Measurements from ENCODE around the gene TRAPPC14. TPM values are rescaled to one million over a fixed set of nuclear protein-coding genes. Genes with fewer than 3 reads are reported as not detected.

Gene TRAPPC14
- total and polyA plus RNA-seq, 9 of the 15 experiments (the other 6 are each of a cell fraction or from before 2014, with no cell fraction given), result 0.42 to 45.9 (median 18.2) TPM

DNA sequence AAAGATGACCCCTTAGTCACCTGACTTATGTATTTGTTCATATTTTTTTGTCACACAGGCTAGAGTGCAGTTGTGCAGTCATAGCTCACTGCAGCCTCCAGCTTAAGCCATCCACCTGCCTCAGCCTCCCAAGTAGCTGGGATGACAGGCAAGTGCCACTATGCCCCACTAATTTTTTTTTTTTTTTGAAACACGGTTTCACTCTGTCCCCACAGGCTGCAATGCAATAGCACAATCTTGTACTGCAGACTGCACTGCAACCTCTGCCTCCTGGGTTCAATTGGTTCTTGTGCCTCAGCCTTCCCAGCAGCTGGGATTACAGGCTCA is 29.9 kb downstream of the TRAPPC14 start (continued):
- no peak for TF ChIP-seq ZFP1 (CRISPR knock-in tag; IDR thresholded peaks at IDR 0.05)
- TF ChIP-seq BRCA1 (IDR thresholded peaks at IDR 0.05), result no peak
- no peak for TF ChIP-seq BRCA1 (CRISPR knock-in tag; IDR thresholded peaks at IDR 0.05)

DNA sequence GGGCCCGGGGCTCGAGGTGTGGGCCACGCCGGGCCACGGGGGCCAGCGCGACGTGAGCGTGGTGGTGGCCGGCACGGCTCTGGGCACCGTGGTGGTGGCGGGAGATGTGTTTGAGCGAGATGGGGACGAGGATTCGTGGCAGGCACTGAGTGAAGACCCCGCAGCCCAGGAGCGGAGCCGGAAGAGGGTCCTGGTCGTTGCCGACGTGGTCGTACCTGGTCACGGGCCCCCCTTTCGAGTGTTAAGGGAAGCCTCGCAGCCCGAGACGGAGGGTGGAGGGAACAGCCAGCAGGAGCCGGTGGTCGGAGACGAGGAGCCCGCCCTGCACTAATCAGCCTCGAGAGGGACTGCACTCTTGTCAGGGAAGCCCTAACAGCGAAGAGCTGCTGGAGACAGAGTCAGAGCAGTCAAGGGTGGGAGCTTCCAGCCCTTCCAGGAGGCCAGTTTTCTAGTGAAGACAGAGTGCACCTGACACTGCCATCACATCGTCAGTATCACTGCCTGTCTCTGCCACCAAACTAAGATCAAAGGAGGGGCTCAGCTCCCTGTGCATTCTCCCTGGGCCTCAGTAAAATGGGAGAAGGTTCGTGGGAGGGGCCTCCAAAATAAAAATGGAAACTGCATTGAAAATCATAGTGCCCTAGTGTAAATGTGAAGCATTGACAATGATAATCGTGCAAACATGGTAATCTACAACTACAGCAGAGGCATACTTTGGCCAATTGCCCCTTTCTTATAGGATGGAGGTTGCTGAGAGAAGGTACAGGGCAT is 30.5 kb downstream of the TRAPPC14 start:
- 46% methylated on average over 32 of the region's 37 CpGs for WGBS (ENCODE audit: insufficient coverage, low coverage, missing lambda C conversion rate)
- peaks cover 22% of the 10 kb centered on the region for H3K79me2 ChIP-seq (ENCODE audit: control insufficient read depth, insufficient read depth, low read length)
- no peak for FAIRE-seq
- H4K20me1 ChIP-seq (replicated peaks; ENCODE audit: control insufficient read depth, insufficient read depth, low read length), result no peaks in the 10 kb centered on the region
- intact Hi-C loops (cut with micrococcal nuclease) (loop anchor here (1.0 to 5.0 kb wide), 4 partner anchors 27 to 151 kb away; partner anchors contain the start of genes AP4M1, AZGP1, MCM7 and ZSCAN21), in situ Hi-C loops (cut with MboI) (loop anchor here (5.0 kb wide), 2 partner anchors 136 to 211 kb away; partner anchors contain the start of gene TRIM4)
- H3K9me3 ChIP-seq (replicated peaks; ENCODE audit: control insufficient read depth, insufficient read depth, low read depth, low read length), result no peaks in the 10 kb centered on the region
- ChIA-PET CTCF (ENCODE audit: low intra/inter-chr PET ratio) (interaction anchor here (0.5 to 0.9 kb wide), 3 partner anchors 199 to 216 kb away, joined by 3 read pairs; no protein-coding TSS in a partner anchor), POLR2A (interaction anchor here (0.6 to 1.9 kb wide), 8 partner anchors 10 to 584 kb away, joined by 3 to 7 read pairs (median 3); partner anchors contain the start of gene LAMTOR4)
- no peak for ATAC-seq
- BruUV-seq (replicated peaks), result no TSS peak
- H3K36me3 ChIP-seq (ENCODE audit: control insufficient read depth, insufficient read depth, low read length), result no peaks in the 10 kb centered on the region
- H2AFZ ChIP-seq (ENCODE audit: low read depth, low read length), result peak overlapping the region; percentile 97
- H3K27me3 ChIP-seq (ENCODE audit: control insufficient read depth in 2 of 2, insufficient read depth in 2 of 2, low read length in 2 of 2), result no peaks in the 10 kb centered on the region; a peak in 1 of 5 replicates
- peak overlapping the region; percentile 97; the same call in 2 of the 3 replicates for H3K27ac ChIP-seq (ENCODE audit: extremely low read depth, low read depth, low read length)
- H3K4me1 ChIP-seq (replicated peaks in 1 of 2; ENCODE audit: control insufficient read depth in 2 of 2, insufficient read depth in 2 of 2, low read length in 2 of 2), result peaks cover 28 to 51% of the 10 kb centered on the region in 2 experiments
- H3K4me3 ChIP-seq, result peak overlapping the region; percentile 74
- no peaks in the 10 kb centered on the region for H3K9me1 ChIP-seq (ENCODE audit: control insufficient read depth, insufficient read depth, low read length)
- peak overlapping the region; percentile 94 for H3K4me2 ChIP-seq (ENCODE audit: insufficient read depth, low read length)
- H3K9ac ChIP-seq (ENCODE audit: insufficient read depth in 1 of 2, low read depth in 2 of 2, low read length in 2 of 2), result peak overlapping the region; percentile 92 to 100; a peak in 3 of 4 replicates
- peak in 1 of 4 experiments; percentile 15 for DNase-seq (ENCODE audit: extremely low read depth in 1 of 4, low spot score in 3 of 4)
- TF ChIP-seq, protein P1, sequence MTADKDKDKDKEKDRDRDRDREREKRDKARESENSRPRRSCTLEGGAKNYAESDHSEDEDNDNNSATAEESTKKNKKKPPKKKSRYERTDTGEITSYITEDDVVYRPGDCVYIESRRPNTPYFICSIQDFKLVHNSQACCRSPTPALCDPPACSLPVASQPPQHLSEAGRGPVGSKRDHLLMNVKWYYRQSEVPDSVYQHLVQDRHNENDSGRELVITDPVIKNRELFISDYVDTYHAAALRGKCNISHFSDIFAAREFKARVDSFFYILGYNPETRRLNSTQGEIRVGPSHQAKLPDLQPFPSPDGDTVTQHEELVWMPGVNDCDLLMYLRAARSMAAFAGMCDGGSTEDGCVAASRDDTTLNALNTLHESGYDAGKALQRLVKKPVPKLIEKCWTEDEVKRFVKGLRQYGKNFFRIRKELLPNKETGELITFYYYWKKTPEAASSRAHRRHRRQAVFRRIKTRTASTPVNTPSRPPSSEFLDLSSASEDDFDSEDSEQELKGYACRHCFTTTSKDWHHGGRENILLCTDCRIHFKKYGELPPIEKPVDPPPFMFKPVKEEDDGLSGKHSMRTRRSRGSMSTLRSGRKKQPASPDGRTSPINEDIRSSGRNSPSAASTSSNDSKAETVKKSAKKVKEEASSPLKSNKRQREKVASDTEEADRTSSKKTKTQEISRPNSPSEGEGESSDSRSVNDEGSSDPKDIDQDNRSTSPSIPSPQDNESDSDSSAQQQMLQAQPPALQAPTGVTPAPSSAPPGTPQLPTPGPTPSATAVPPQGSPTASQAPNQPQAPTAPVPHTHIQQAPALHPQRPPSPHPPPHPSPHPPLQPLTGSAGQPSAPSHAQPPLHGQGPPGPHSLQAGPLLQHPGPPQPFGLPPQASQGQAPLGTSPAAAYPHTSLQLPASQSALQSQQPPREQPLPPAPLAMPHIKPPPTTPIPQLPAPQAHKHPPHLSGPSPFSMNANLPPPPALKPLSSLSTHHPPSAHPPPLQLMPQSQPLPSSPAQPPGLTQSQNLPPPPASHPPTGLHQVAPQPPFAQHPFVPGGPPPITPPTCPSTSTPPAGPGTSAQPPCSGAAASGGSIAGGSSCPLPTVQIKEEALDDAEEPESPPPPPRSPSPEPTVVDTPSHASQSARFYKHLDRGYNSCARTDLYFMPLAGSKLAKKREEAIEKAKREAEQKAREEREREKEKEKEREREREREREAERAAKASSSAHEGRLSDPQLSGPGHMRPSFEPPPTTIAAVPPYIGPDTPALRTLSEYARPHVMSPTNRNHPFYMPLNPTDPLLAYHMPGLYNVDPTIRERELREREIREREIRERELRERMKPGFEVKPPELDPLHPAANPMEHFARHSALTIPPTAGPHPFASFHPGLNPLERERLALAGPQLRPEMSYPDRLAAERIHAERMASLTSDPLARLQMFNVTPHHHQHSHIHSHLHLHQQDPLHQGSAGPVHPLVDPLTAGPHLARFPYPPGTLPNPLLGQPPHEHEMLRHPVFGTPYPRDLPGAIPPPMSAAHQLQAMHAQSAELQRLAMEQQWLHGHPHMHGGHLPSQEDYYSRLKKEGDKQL (CRISPR knock-in tag; IDR thresholded peaks at IDR 0.05; ENCODE audit: borderline replicate concordance), result 0 out of 2 replicates have a peak, but pooled peaks have one; percentile 88
- TF ChIP-seq, protein P2, sequence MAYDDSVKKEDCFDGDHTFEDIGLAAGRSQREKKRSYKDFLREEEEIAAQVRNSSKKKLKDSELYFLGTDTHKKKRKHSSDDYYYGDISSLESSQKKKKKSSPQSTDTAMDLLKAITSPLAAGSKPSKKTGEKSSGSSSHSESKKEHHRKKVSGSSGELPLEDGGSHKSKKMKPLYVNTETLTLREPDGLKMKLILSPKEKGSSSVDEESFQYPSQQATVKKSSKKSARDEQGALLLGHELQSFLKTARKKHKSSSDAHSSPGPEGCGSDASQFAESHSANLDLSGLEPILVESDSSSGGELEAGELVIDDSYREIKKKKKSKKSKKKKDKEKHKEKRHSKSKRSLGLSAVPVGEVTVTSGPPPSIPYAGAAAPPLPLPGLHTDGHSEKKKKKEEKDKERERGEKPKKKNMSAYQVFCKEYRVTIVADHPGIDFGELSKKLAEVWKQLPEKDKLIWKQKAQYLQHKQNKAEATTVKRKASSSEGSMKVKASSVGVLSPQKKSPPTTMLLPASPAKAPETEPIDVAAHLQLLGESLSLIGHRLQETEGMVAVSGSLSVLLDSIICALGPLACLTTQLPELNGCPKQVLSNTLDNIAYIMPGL (CRISPR knock-in tag; IDR thresholded peaks at IDR 0.05), result 0 out of 2 replicates have a peak, but pooled peaks have one; percentile 0
- TF ChIP-seq SOX6 (IDR thresholded peaks at IDR 0.05) (0 out of 2 replicates have a peak, but pooled peaks have one; percentile 1), ZBTB1 (CRISPR knock-in tag; IDR thresholded peaks at IDR 0.05; ENCODE audit: borderline replicate concordance, low read depth) (0 out of 2 replicates have a peak, but pooled peaks have one; percentile 46), ZNF41 (CRISPR knock-in tag; conservative IDR thresholded peaks at IDR 0.05) (no peak), XRCC4 (IDR thresholded peaks at IDR 0.05; ENCODE audit: extremely low read depth, insufficient read depth, insufficient read length) (no peak), POLR2G (IDR thresholded peaks at IDR 0.05; ENCODE audit: low read depth, low read length) (0 out of 2 replicates have a peak, but pooled peaks have one; percentile 31)
